LNCAP (cell line): Measurements from ENCODE around the gene INIP.

ENCODE experiments used
- CTCF ChIP-seq: fragments of 450-650 bp; IDR thresholded peaks from 2 replicates; pipeline ENCODE4 v1.5.1; 2017; ENCODE audit warnings: mild to moderate bottlenecking

Gene INIP

DNA sequence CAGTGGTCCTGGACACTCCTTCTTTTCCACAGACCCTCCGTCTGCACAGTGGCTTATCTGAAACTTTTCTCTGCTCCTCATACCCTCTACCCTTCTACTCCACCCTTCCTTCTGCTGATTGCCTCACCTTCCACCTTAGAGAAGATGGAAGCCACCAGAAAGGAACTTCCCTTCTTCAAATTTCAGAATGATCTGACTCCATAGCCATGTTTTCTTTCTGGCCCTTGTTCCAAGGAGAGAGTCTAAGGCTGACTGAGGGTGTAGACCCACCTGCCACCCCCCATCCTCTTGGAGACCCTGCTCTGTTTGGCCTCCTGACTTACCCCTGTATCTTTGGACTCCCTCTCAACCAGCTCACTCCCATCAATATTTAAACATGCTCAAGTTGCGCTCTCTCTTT is 40.0 kb upstream of the INIP start:
- TF ChIP-seq CTCF: no peak

GRCh38 chr9:112757282-112757883 is 39.5 kb upstream of the INIP start:
- no peak for TF ChIP-seq CTCF

- TF ChIP-seq CTCF: no peak
Observed at GRCh38 chr9:112755675-112756074, 37.8 kb upstream of the INIP start.

- TF ChIP-seq CTCF: no peak
Observed at GRCh38 chr9:112755016-112755427, 37.1 kb upstream of the INIP start.

DNA sequence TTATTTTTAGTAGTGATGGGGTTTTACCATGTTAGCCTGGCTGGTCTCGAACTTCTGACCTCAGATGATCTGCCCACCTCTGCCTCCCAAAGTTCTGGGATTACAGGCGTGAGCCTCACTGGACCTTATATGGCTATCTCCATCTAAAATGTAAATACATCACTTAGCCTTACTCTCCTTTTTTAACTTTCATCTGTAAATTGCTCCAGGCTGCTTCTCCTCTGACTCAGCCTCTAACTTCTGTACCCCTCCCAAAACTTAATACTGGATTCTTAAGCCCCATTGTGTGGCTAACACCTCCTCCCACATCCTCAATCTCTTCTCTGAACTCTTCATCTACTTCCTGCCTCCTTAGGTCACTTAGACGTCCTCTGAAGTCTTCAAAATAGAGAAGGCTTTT is 36.7 kb upstream of the INIP start:
- TF ChIP-seq CTCF: no peak

GRCh38 chr9:112753725-112754124 is 35.8 kb upstream of the INIP start:
- no peak for TF ChIP-seq CTCF

GRCh38 chr9:112752334-112753125 is 34.6 kb upstream of the INIP start:
- TF ChIP-seq CTCF: no peak
